NOMO-1 treated with DMSO at 0.1 percent for 48 hours (cell line): ENCODE results near the gene LMOD1.
"Not testable (repeated sequence)": the region's sequence is repeated elsewhere in the genome, so short reads cannot be mapped to it uniquely, and the experiment has no call there.

Source experiments
- DNase-seq: peaks from one replicate; lab custom pipeline; 2025; ENCODE audit not compliant: unreplicated experiment; lab: John Stamatoyannopoulos, UW

LMOD1 gene

DNA sequence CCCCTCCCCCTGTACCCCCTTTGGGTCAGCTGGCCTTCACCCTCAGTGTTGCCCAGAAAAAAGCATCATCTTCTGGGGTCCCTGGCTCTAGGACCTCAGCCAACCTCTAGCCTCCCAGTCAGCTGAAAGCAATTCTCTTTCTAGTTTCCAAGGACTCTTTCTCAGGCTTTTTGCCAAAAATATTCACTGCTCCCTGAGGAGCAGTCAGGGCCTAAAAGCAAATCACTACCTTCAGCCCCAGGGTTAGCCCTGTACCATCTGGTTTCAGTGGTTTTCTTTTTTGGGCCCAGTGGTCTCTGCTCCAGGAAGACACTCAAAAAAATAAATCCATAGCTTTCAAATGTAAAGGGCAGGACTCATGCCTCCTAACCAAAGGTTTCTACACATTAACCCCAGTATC, 3.1 kb upstream of the LMOD1 start:
- DNase-seq = no peak

DNA sequence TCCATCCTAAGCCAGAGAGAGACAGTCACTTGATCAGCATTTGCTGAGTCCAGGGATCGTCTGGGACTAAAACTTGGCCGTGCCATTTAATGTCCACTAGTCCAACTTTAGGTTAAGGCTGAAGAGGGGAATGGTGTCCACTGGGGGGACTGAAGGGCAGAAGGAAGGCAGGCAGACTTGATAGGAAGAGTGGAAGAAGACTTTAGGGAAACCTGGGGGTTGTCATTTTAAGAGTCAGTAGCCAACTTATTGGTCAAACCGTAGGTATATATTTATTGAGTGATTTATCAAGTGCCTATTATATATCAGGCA, 1.3 kb upstream of the LMOD1 start:
- no peak for DNase-seq

DNA sequence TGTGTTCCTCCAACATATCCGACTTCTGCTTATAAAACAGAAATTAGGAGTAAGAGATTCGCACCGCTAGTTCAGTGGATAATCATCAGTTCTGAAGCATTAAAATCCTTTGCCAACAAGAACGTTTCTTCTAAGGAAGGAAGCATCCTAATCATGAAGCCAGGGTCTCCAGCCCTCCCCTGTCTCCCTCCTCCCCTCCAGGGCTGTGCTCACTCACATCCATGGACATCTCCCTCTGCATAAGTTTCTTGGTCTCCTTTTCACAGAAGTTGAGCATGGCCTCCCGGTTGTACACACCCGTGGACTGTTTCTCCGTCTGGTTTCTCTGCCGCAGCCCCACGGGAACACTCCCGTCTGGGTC, 505 bp downstream of the LMOD1 start:
- DNase-seq = no peak

DNA sequence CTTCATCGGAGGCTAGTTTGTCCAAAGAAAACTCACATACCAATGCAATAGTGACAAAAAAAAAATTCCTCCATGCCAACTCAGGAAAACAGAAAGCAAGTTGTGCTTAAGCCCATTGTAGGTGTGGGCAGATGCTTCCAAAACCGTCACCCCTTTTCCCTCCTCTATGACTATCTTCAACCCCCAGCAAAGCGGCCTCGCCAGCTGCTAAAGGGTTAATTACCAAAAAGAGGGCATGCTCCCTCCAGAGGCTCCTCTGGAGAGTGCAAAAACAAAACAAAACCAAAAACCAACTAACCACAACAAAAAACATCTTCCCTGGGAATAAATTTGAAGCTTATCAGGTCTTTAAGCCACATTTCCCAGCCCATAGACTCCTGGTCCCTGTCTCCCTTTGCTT, 1.2 kb downstream of the LMOD1 start:
- no peak for DNase-seq

DNA sequence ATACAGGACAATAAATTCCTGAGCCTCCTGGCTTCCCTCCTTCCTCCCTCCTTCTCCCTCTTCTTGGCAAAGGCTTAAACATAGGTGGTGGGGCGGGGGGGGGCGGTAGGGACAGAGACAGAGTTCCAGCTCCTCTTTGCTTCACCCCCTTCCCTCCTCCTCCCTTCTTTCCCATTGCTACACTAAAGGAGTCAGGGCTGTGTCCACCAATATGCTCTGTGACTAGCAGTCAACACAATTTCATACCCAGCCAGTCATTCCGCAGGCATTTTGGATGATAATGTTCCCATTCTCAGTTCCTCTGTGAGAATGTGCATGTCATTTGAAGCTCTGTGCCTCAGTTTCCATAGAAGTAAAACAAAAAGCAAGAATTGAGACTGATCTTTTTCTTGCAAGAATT, 1.7 kb downstream of the LMOD1 start:
- DNase-seq = no peak

DNA sequence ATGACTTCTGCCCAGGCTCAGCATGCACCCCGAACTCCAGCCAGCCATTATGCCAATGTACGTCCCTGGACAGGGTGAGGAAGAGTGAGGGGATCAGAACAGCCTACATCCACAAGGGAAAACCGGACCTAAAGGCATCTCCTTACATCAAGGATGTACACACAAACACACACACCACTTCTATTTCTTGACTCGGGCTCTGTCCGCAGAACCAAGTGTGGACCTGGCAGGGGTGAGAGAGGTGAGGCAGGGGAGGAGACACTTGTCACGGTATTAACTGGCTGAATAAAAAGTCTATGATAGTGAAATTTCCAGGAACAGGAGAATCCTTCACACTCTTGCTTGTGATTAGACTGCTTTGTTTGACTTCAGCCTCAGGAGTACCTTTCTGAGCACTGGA, 2.3 kb downstream of the LMOD1 start:
- DNase-seq = no peak

DNA sequence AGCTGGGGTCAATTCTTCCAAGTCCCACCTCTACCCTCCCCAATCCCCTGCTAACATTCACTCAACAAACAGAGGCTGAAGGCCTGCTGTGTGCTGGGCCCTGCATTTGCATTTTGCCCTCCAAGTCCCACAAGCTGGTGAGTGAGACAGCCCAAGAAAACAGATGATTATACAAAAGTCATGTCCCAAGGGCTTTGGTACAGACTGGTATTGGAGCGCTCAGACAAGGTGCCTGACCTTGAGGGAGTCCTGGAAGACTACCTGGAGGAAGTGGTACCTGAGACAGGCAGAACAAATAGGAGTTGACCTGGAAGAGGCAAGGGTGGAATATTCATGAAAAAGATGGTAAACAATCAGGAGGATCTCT, 4.2 kb downstream of the LMOD1 start:
- no peak for DNase-seq

DNA sequence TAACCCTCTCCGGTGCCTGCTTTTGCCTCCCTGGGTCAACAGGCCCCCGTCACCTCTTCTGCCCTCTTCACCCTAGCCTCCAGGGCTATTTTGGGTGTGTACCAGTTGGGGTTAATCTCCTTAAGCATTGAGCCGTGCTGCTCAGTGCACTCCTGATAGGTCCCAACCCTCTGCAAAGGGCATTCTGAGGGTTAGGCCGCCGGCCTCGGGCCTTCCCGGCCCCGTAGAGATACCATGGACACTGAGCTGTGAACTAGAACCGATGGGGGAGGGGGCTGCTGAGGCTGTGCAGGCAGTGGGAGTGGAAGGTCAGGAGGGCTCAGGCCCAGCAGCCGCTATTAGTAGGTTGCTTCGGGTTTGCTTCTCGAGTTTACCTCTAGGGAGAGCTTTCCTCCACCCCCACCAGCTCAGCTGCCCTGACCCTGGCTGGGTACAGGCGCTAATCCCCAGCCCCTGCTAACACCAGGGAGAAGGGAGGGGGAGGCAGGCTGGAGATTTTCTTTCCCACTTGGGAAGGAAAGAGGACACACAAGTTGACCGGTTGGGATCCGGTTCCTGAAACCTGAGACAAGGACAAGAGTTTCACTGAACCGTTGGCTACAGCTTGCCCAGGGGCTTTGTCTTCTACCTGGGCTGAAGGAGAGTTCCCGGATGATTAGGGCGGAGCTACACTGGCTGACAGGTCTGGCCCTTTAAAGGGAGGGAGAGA, 4.8 kb downstream of the LMOD1 start:
- no peak for DNase-seq

DNA sequence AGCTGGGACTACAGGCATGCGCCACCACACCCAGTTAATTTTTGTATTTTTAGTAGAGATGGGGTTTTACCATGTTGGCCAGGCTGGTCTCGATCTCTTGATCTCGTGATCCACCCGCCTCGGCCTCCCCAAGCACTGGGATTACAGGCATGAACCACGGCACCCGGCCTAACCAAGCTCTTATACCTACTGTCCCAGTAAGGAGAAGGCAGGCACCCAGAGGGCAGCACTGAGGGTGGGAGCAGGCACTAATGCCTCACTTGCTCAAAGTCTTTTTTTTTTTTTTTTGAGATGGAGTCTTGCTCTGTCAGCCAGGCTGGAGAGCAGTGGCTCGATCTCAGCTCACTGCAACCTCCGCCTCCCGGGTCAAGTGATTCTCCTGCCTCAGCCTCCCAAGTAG, 6.0 kb downstream of the LMOD1 start:
- DNase-seq = not testable (repeated sequence)

DNA sequence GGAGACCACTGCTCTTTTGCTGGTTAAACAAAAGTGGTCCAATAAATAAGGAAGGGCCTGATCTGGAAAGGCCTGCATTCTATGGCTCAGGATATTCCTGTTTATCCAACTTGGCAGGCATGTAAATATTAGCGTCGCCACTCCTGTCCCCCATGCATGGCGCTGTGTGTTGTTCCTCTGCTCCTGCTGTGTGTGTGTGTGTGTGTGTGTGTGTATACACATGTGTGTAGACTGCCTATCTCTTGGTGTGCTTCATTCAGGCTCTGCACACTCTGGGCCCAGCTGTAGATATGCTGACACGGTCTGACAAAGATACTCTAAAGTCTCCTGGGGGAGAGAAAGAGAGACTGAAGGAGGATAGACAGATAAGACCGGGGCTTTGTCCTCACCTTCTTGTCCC, 6.8 kb downstream of the LMOD1 start:
- DNase-seq = no peak

DNA sequence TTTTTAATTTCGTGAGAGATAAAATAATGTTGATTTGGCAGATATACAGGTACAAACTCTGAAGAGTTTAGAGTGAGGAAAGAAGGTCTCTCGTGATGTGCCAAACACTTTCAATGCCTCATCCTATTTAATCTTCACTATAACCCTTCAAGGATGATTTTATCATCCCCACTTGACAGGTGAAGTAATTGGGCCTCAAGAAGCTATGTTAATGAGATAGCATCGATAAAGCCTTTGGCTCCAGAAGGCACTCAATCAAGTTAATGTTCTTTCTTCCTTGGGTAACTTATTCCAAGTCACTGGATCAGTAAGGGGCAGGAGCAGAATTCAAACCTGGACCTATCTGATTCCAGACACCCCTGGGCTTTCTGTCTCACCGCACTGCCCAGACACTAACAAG, 7.2 kb downstream of the LMOD1 start:
- DNase-seq = no peak

DNA sequence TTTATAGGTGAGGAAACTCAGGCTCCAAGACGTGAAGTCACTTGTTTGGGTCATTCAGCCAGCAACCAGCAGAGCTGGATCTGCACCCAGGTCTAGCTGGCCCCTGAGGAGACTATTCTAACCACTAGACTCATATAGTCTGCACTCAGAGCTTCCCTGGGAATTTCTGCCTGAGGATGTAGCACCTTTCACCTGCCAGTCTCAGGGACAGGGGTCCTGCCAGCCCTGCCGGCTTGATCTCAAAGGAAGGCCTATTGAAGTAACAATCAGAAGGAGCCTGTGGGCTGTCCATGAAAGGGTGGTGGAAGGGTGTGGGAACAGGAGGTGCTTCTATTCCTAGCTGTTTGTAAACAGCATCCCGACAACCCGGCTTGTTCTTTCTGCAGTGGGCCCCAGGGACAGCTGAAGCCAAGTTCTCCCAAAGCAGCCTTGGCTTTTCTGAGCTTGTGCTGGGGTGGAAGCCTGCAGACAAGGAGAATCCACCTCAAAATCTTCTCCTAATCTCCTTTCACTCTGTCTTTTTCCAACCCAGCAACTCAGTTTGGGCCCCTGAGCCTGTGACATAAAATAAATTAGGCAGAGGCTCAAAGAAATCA, 7.8 kb downstream of the LMOD1 start:
- DNase-seq = no peak

DNA sequence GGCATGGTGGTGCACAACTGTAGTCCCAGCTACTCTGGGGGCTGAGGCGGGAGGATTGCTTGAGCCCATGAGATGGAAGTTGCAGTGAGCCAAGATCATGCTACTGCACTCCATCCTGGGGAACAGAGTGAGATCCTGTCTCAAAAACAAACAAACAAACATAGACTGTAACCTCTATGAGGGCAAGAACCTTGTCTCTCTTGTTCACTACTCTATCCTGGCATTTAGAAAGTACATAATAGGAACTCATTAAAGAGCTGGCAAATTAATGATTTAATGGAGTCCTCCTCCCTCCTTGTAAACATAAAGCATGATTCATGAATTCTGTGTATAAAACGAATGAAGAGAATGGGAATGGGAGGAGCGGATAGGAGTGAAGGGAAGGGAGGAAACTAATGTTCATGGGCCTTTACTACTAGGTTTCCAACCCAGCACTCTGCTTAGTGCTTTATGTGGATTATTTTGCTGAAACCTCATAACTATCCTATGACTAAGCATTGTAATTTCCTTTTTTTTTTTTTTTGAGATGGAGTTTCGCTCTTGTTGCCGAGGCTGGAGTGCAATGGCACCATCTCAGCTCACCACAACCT, 8.6 kb downstream of the LMOD1 start:
- no peak for DNase-seq

DNA sequence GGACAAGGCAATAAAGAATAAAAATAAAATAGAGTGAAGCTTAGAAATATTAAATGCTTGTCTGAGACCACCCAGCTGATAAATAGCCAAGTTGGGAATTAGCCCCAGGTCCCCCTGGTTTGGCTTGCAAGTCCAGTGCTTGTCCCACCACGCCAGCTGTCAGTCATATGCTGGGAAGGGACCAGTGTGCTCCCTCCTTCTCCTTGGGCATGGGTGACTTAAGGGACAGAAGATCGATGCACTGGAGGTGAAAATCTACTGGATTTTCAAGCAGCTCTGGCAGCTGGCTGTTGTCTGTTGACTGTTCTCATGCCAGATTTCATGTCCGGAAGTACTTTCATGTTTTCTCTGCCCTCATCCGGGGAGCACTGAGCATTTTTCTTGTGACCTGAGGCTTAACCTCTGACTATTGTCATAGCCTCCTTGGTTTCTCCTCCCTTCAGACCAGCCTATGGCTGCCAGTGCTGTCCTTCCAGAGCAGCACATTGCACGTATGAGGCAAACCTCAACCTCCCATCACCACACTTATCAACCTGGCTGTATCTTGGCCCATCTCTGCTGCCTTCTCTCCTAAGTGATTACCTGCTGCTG, 12.4 kb downstream of the LMOD1 start:
- DNase-seq = no peak

DNA sequence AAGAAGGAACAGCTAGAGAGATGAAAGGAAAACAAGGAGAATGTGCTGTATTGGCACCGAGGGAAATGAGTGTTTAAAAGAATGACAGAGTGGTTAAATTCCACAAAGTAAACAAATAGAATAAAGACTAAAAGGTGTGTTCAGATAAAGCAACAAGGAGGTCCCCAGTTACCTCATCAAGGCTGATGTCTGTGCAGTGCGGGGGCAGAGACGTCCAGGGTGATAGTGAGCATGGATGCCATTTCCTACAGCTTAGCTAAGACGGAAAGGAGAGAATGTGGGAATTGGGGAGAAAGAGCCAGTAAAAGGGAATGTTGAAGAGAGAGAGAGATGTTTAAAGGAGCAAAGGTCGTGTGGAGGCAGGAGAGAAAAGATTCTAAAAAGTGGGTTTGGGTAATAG, 15.5 kb downstream of the LMOD1 start:
- no peak for DNase-seq

DNA sequence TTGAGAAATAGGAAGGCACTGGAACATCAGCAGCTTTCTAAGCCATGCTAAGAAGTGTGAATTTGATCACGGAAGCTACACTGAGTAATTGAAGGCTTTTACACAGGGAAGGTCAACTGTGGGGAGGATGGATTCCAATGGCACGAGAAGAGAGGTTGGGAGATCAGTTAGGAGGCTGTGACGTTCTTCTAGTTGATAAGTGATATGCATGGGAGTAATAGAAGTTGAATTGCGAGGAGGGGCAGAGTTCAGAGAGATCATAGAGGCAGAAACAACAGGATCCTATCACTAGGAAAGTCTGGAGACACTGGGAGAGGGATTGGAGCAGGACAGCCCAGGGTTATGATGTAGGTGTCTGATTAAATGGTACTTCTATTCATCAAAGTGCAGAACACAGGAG, 16.2 kb downstream of the LMOD1 start:
- no peak for DNase-seq

DNA sequence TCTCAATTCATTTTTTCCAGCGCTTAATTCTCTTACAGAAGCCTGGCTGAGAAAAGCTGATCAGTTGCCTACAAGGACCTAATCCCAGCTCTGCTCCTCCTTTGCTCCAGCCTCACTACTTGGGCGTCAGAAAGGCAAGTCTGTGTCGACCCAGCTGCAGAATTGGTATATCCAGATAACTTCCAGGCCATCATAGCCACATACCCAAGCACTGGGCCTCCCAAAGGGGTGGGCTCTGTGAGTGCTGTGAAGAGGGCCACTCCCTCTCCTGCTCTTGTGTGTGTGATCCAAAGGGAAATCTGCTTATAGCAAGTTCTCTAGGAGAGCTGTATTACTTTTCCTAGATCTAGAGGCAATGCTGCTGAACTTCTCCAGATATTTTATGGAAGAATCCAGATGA, 18.1 kb downstream of the LMOD1 start:
- no peak for DNase-seq

DNA sequence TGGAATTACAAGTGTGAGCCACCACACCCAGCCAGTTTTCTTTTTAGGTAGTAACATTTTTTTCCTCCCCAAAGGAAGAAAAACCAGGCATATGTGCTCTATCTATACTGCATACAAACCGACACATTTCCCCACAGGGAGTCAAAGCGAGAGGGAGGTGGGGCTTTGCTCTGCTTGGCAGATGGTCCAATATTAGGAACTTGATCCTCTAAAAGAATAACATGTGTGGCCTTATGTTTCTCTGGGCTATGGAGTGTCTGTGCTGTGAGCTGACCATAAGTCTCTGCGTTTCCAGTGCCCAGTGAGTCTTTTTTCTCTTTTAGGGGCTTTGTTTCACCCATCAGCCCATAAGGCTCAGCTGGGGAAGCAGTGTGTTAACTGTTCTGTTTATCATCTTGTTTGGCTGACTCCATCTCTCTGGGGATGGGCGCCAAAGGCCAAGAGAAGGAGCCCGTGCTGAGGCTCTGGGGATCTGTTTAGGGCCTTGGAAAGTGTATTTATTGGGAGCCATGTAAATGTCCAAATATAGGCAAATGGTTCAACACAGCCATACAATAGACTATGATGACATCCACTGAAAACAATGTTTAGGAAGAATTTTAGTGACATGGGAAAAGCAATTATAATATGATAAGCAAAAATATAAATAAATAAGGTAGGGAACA, 20.2 kb downstream of the LMOD1 start:
- DNase-seq = no peak

DNA sequence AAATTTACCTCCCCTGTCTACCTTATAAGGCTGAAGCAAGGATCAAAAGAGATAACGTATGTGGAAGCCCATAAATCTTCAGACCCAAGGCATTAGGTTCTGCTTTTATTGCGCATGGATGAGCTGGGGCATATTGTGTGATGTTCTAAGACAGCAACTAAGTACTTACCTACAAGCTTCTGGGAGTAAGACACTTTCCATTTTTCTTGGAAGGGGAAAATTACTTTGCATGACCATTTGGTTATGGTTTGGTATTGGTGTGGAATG, 21.1 kb downstream of the LMOD1 start:
- no peak for DNase-seq

DNA sequence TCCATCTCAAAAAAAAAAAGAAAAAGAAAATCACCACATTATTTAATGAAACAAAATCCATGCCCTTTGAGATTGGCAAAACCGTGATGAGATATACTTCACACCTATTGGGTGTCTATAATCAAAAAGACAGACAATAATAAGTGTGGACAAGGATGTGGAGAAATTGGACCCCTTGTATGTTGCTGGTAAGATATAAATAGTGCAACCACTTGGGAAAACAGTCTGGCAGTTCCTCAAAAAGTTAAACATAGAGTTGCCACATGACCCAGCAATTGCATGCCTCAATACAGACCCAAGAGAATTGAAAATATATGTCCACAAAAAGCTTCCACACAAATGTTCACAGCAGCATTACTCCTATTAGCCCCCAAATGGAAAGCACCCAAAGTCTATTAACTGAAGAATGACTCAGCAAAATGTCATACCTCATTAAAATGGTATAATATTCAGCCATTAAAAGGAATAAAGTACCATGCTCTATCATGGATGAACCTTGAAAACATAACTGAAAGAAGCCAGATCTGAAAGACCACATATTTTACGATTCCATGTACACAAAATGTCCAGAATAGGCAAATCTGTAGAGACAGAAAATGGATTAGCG, 24.3 kb downstream of the LMOD1 start:
- DNase-seq = no peak

DNA sequence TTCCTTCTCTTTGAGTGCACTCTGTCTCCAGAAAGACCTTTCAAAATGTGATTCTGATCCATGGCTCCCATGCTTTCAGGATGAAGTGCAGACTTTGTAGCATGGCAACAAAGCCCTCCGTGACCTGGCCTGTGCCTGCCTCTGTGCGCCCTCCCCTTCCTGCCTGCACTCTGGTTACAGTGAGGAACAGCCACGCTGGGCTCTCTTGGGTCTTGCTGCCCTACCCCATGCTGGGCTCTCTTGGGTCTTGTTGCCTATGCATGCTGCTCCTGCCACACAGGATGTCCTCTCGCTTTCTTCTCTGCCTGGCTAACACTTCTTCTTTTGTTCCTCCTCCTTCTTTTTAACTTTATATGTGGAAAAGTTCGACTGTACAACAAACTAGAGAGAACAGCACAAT, 28.0 kb downstream of the LMOD1 start:
- DNase-seq = no peak

DNA sequence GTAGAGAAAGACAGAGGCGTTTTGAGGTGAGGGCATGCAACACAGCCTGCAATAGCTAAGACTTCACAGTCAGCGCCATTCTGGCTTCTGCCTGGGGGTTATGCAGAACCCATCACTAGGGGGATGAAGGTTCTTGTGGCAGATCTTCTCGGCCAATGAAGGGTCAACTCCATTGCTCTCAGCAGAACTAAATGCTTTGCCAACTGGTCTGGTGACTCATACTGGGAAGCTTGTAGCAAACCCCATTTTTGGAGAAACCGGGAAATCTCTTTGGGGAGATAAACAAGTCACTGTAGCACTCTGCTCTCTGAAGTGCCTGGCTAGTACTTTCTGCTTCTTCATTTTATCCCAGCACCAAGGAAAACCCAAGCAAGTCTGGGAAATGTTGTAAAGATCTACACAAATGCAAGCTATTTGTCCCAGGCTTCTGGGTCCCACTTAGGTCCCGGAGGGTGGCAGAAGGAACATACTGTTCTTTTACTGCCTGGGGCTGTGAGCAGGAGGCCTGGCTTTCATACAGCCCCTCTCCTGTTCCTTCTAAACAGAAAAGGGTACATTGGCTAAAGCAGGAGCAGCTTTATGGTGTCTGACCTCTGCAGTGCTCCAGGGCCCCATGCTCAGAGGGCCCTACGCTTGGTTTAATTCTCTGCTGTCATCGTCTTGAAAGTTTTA, 28.9 kb downstream of the LMOD1 start:
- no peak for DNase-seq
